K562 (cell line): ENCODE results near the gene RAD21L1. TPM values are rescaled to one million over a fixed set of nuclear protein-coding genes. Genes with fewer than 3 reads are reported as not detected.

ENCODE experiments used
- ATAC-seq: fragments of 200-7000 bp; cut with Tn5 transposase; 3 replicates; pipeline ENCODE4 v1.9.1; 2020; ENCODE audit warnings: moderate library complexity
- BruUV-seq: library from RNA; stranded (reverse); fragments of 400-500 nt; replicated peaks from 2 replicates; lab custom pipeline; 2021; lab: Mats Ljungman, UMichigan
- CTCF ChIA-PET: fragments of 300-600 bp; formaldehyde crosslinking; extraction: SDS; loops from one replicate; lab custom pipeline; 2021; ENCODE audit warnings: low intra/inter-chr PET ratio; lab: Yijun Ruan, JAX
- POLR2A ChIA-PET: fragments of 300-600, 350-650 bp; sonication (Branson Sonifier 250); formaldehyde crosslinking; extraction: SDS; loops from one replicate; lab custom pipeline; 2021; ENCODE audit warnings: antibody characterized with exemption, inconsistent platforms; lab: Yijun Ruan, JAX
- DNase-seq, 4 experiments: peaks; one replicate each; pipeline versions ENCODE4 v3.0.0 to v3.0.0-alpha.2; 2011 to 2018; ENCODE audit warnings: low spot score in 3 of 4, mixed read lengths in 3 of 4; ENCODE audit errors: extremely low read depth in 1 of 4
- FAIRE-seq: peaks from 2 replicates; lab custom pipeline; 2011; peaks lifted over from hg19 to GRCh38; lab: Jason Lieb, UNC
- H2AFZ ChIP-seq: 2 replicates; pipeline ENCODE4 v1.6.0; 2011; ENCODE audit warnings: low read depth, low read length, control low read depth, inconsistent platforms
- H3K27ac ChIP-seq: fragments of 200-600 bp; 3 replicates; pipeline ENCODE4 v1.8.0; 2011; ENCODE audit warnings: low read depth, mild to moderate bottlenecking, control low read depth, inconsistent platforms, low read length, moderate library complexity, mixed read lengths; ENCODE audit errors: extremely low read depth
- H3K27me3 ChIP-seq, 2 experiments: fragments of 300-600 bp in 1 of 2; 2 replicates in 1 of 2; 3 replicates in 1 of 2; pipeline versions ENCODE4 v1.6.0 to v1.8.0; 2011; ENCODE audit warnings: inconsistent platforms in 2 of 2, low read length in 2 of 2, mild to moderate bottlenecking in 1 of 2, mixed read lengths in 1 of 2, moderate library complexity in 1 of 2; ENCODE audit not compliant: control insufficient read depth in 2 of 2, insufficient read depth in 2 of 2
- H3K36me3 ChIP-seq: fragments of 300-600 bp; 3 replicates; pipeline ENCODE4 v1.8.0; 2011; ENCODE audit warnings: mild to moderate bottlenecking, low read length, inconsistent platforms; ENCODE audit not compliant: control insufficient read depth, insufficient read depth
- H3K4me1 ChIP-seq, 2 experiments: fragments of 200-600 bp in 1 of 2; replicated peaks in 1 of 2; 2 replicates in 1 of 2; 3 replicates in 1 of 2; pipeline versions ENCODE4 v1.5.1 to v1.8.0; 2011; ENCODE audit warnings: inconsistent platforms in 2 of 2, low read length in 2 of 2, mild to moderate bottlenecking in 1 of 2, mixed read lengths in 1 of 2, moderate library complexity in 1 of 2; ENCODE audit not compliant: control insufficient read depth in 2 of 2, insufficient read depth in 2 of 2
- H3K4me2 ChIP-seq: 2 replicates; pipeline ENCODE4 v1.6.1; 2011; ENCODE audit warnings: low read length, control low read depth, inconsistent platforms, mixed read lengths; ENCODE audit not compliant: insufficient read depth
- H3K4me3 ChIP-seq: fragments of 200-600 bp; sonication (generic), shearing (Covaris generic); 2 replicates; pipeline ENCODE4 v1.5.1; 2016; ENCODE audit warnings: control low read depth, inconsistent platforms
- H3K79me2 ChIP-seq: fragments of 200-600 bp; 3 replicates; pipeline ENCODE4 v1.8.0; 2011; ENCODE audit warnings: low read length, inconsistent platforms; ENCODE audit not compliant: control insufficient read depth, insufficient read depth
- H3K9ac ChIP-seq, 2 experiments: 2 replicates each; pipeline versions ENCODE4 v1.6.0 to v1.6.1; 2011; ENCODE audit warnings: low read depth in 2 of 2, low read length in 2 of 2, control low read depth in 1 of 2, inconsistent platforms in 1 of 2, mild to moderate bottlenecking in 1 of 2, mixed read lengths in 1 of 2; ENCODE audit not compliant: insufficient read depth in 1 of 2
- H3K9me1 ChIP-seq: one replicate; pipeline ENCODE4 v1.6.0; 2011; ENCODE audit warnings: inconsistent platforms, mild to moderate bottlenecking, low read length, moderate library complexity; ENCODE audit not compliant: control insufficient read depth, insufficient read depth
- H3K9me3 ChIP-seq: replicated peaks from 2 replicates; pipeline ENCODE4 v1.5.1; 2011; ENCODE audit warnings: low read depth, low read length, inconsistent platforms; ENCODE audit not compliant: control insufficient read depth, insufficient read depth
- H4K20me1 ChIP-seq: replicated peaks from 2 replicates; pipeline ENCODE4 v1.6.1; 2011; ENCODE audit warnings: low read length, inconsistent platforms, mixed read lengths; ENCODE audit not compliant: control insufficient read depth, insufficient read depth
- ATF3 ChIP-seq, 2 experiments: fragments of 450-650 bp in 1 of 2; sonication (generic) in 1 of 2; formaldehyde crosslinking in 1 of 2; IDR thresholded peaks in 1 of 2; conservative IDR thresholded peaks in 1 of 2; 2 replicates each; pipeline versions ENCODE4 v1.6.1 to v1.8.1; 2016 to 2023; ENCODE audit warnings: mild to moderate bottlenecking in 2 of 2, moderate library complexity in 2 of 2, inconsistent platforms in 1 of 2, missing genetic modification reagents in 1 of 2
- BCOR ChIP-seq: fragments of 450-650 bp; IDR thresholded peaks from 2 replicates; pipeline ENCODE4 v1.6.1; 2016
- KDM1A ChIP-seq, 2 experiments: fragments of 450-650 bp; IDR thresholded peaks; 2 replicates each; pipeline ENCODE4 v1.6.1; 2016; ENCODE audit warnings: mild to moderate bottlenecking in 2 of 2
- KLF1 ChIP-seq: fragments of 450-650 bp; IDR thresholded peaks from 2 replicates; pipeline ENCODE4 v1.6.1; 2016; ENCODE audit warnings: missing genetic modification characterization, missing compliant biosample characterization
- RBM22 ChIP-seq: fragments of 200-400 bp; formaldehyde crosslinking; IDR thresholded peaks from 2 replicates; pipeline ENCODE4 v1.6.1; 2018; ENCODE audit warnings: low read length, low read depth; ENCODE audit not compliant: poor library complexity, severe bottlenecking
- RBM25 ChIP-seq: fragments of 200-400 bp; formaldehyde crosslinking; IDR thresholded peaks from 2 replicates; pipeline ENCODE4 v1.6.1; 2018; ENCODE audit warnings: low read length, low read depth, moderate library complexity; ENCODE audit not compliant: severe bottlenecking
- SMARCA5 ChIP-seq: fragments of 450-650 bp; IDR thresholded peaks from 2 replicates; pipeline ENCODE4 v1.6.1; 2016
- ZBTB17 ChIP-seq: fragments of 450-650 bp; formaldehyde crosslinking; IDR thresholded peaks from 2 replicates; pipeline ENCODE4 v1.4.0; 2020; ENCODE audit warnings: mild to moderate bottlenecking
- ZFP36 ChIP-seq: fragments of 150-350 bp; IDR thresholded peaks from 2 replicates; pipeline ENCODE4 v1.6.1; 2018; ENCODE audit warnings: low read length, low read depth; ENCODE audit not compliant: partially characterized antibody
- ZFX ChIP-seq: sonication (generic); formaldehyde crosslinking; IDR thresholded peaks from 2 replicates; pipeline ENCODE4 v1.8.0; 2022; ENCODE audit warnings: mild to moderate bottlenecking, missing genetic modification reagents, moderate library complexity
- ZNF77 ChIP-seq: fragments of 250-450 bp; sonication (Bioruptor Pico); IDR thresholded peaks from 2 replicates; pipeline ENCODE4 v1.5.0; 2020
- WGBS: fragments of 100-300 bp; shearing (Covaris generic); methylation state at CpG from one replicate; pipeline ENCODE4 v1.1.6; 2016; ENCODE audit warnings: low coverage, mixed read lengths; ENCODE audit not compliant: insufficient coverage; ENCODE audit errors: missing lambda C conversion rate; 5-methylcytosine and 5-hydroxymethylcytosine counted together
- in situ Hi-C: fragments of 300-500 bp; cut with MboI; formaldehyde crosslinking; loops from 4 replicates; pipeline ENCODE4 v1.15.0; 2018; ENCODE audit warnings: inconsistent platforms, mixed read lengths
- intact Hi-C: fragments of 100-400 bp; cut with micrococcal nuclease; formaldehyde crosslinking; loops from 2 replicates; pipeline ENCODE4 v1.14.2; 2022
- polyA plus RNA-seq, 8 experiments: library from polyadenylated mRNA; depleted of rRNA in 4 of 8; stranded (reverse) in 5 of 8; unstranded in 3 of 8; fragments of >200 nt; fragmentation: Nextera tagmentation in 2 of 8; fragmentation: Illumina TruSeq in 1 of 8; extraction: Ambion mirVana in 2 of 8; extraction: Trizol in 1 of 8; gene quantifications; 2 replicates each; pipeline versions ENCODE4 v1.2.1 to v1.2.3, GENCODE V29; 2011 to 2014; ENCODE audit warnings: inconsistent platforms in 1 of 8, missing spikeins in 1 of 8
- total RNA-seq, 7 experiments: library from RNA; depleted of rRNA in 6 of 7; stranded (reverse); fragments of >200 nt in 6 of 7; fragmentation: Illumina TruSeq in 2 of 7; extraction: Trizol in 2 of 7; gene quantifications; 2 replicates each; pipeline versions ENCODE4 v1.2.1 to v1.2.3, GENCODE V29; 2011 to 2021; ENCODE audit warnings: low replicate concordance in 1 of 7

The RAD21L1 gene
- total and polyA plus RNA-seq, 9 of the 15 experiments (the other 6 are each of a cell fraction or from before 2014, with no cell fraction given): 0.17 to 1.7 (median 0.45) TPM; not detected in 1

GRCh38 chr20:1178103-1178502, 47.7 kb upstream of the RAD21L1 start:
- intact Hi-C loops: loop anchor here (5.0 kb wide), 1 partner anchor 34 kb away; no protein-coding TSS in a partner anchor
- H3K36me3 ChIP-seq: peaks cover 33% of the 10 kb centered on the region; the same call in 2 of the 3 replicates
- H2AFZ ChIP-seq: no peak overlapping the region
- no peak for TF ChIP-seq KLF1
- no peak for TF ChIP-seq ZNF77 (CRISPR knock-in tag)
- peak; percentile 80 for TF ChIP-seq ZFP36
- no peak for TF ChIP-seq RBM22
- peak; percentile 63 for TF ChIP-seq SMARCA5
- TF ChIP-seq ZFX (CRISPR knock-in tag): 0 out of 2 replicates have a peak, but pooled peaks have one; percentile 12
- no peak for TF ChIP-seq ATF3 (IDR thresholded peaks at IDR 0.05)
- no peak for TF ChIP-seq ATF3 (CRISPR knock-in tag; conservative IDR thresholded peaks at IDR 0.05)
- peak; percentile 28 to 57; a peak in 2 of 4 replicates for TF ChIP-seq KDM1A (IDR thresholded peaks at IDR 0.05)
- TF ChIP-seq BCOR: peak; percentile 79
- no peak for TF ChIP-seq ZBTB17 (CRISPR knock-in tag)
- peak; percentile 82 for TF ChIP-seq RBM25
- TF ChIP-seq, all 486 proteins: peak for 6
- Histone ChIP-seq H3K4me3 (no peak overlapping the region), H3K4me1 (peaks cover 25 to 30% of the 10 kb centered on the region in 2 experiments), H4K20me1 (no peaks in the 10 kb centered on the region), H3K9ac (no peak overlapping the region), H3K27ac (no peak overlapping the region), H3K4me2 (no peak overlapping the region), H3K9me1 (peaks cover 2% of the 10 kb centered on the region), H3K9me3 (no peaks in the 10 kb centered on the region), H3K79me2 (peaks cover 4% of the 10 kb centered on the region; the same call in 2 of the 3 replicates), H3K27me3 (no peaks in the 10 kb centered on the region)
- CTCF ChIA-PET: interaction anchor here (1.1 to 1.3 kb wide), 2 partner anchors 35 to 326 kb away, joined by 4 to 6 read pairs; no protein-coding TSS in a partner anchor
- WGBS: 25% methylated on average over 2 of the region's 3 CpGs
- DNase-seq: no peak
- no peak for FAIRE-seq
- in situ Hi-C loops: no loop called here
- POLR2A ChIA-PET: no interaction called here
- no TSS peak for BruUV-seq
- ATAC-seq: no peak
